ENCODE data around the gene CMSS1.

DNA sequence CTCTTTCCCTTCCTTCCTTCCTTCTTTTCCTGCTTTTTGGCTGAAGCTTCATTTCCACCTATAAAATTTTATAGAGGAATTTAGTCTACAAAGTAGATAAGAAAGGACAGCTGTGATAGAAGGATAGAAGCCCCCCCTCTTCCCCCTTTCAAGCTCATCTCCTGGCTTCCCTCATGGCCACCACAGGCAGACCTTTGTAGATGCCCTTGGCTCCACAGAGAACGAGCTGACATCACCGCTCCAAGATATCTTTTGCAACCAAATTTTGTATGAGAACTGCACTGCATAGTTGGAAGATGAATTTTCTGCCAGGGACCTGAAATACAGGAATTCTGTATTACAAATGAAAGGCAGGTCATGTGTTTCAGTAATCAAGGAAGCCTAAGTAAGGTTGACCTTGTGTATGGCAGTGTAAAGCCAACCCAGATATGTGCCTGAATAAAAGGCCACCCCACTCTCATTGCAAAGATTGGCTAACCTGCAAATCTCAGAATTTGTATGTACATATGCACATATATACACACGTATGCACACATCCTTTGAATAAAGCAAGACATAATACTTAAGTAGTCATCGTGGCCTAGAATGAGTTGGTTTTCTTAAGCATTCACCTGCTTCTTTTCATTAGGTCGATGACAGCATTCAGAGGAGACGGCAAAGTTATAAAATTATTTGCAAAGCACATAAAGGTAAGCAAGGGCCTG, 353.7 kb downstream of the CMSS1 start:
- TF ChIP-seq, protein P1, sequence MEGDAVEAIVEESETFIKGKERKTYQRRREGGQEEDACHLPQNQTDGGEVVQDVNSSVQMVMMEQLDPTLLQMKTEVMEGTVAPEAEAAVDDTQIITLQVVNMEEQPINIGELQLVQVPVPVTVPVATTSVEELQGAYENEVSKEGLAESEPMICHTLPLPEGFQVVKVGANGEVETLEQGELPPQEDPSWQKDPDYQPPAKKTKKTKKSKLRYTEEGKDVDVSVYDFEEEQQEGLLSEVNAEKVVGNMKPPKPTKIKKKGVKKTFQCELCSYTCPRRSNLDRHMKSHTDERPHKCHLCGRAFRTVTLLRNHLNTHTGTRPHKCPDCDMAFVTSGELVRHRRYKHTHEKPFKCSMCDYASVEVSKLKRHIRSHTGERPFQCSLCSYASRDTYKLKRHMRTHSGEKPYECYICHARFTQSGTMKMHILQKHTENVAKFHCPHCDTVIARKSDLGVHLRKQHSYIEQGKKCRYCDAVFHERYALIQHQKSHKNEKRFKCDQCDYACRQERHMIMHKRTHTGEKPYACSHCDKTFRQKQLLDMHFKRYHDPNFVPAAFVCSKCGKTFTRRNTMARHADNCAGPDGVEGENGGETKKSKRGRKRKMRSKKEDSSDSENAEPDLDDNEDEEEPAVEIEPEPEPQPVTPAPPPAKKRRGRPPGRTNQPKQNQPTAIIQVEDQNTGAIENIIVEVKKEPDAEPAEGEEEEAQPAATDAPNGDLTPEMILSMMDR (conservative IDR thresholded peaks at IDR 0.05; ENCODE audit: low read length) = no peak
- TF ChIP-seq EZH2phosphoT487 (IDR thresholded peaks at IDR 0.05; ENCODE audit: borderline replicate concordance) = no peak

Data from Loucy (cell line).